Heart right ventricle (tissue), 16 donors: ENCODE results near the gene CTXN1. TPM values are rescaled to one million over a fixed set of nuclear protein-coding genes. Genes with fewer than 3 reads are reported as not detected.

Source experiments
- ATAC-seq, 8 donors: fragments of 200-7000 bp; cut with Tn5 transposase; one replicate each; pipeline ENCODE4 v1.9.1; 2020; ENCODE audit warnings: mild to moderate bottlenecking in 8 of 8, moderate library complexity in 8 of 8, moderate number of reproducible peaks in 1 of 8
- DNase-seq, 2 donors: peaks; one replicate each; pipeline ENCODE4 v3.0.0-alpha.2; 2020
- H3K27ac ChIP-seq, 10 donors: fragments of 200-600 bp; sonication (generic) in 2 of 10; one replicate each; pipeline versions ENCODE4 v1.5.0 to v1.8.0; 2020 to 2022; ENCODE audit warnings: mild to moderate bottlenecking in 3 of 10
- H3K27me3 ChIP-seq, 7 donors: fragments of 200-600 bp; one replicate each; pipeline ENCODE4 v1.8.0; 2021 to 2022; ENCODE audit warnings: mild to moderate bottlenecking in 2 of 7
- H3K36me3 ChIP-seq, 9 donors: fragments of 200-600 bp; sonication (generic) in 1 of 9; one replicate each; pipeline versions ENCODE4 v1.5.0 to v1.8.0; 2020 to 2022; ENCODE audit warnings: mild to moderate bottlenecking in 2 of 9
- H3K4me1 ChIP-seq, 9 donors: fragments of 200-600 bp; sonication (generic) in 1 of 9; one replicate each; pipeline versions ENCODE4 v1.5.0 to v1.8.0; 2020 to 2022; ENCODE audit warnings: mild to moderate bottlenecking in 4 of 9
- H3K4me3 ChIP-seq, 10 donors: fragments of 200-600 bp; sonication (generic) in 2 of 10; one replicate each; pipeline versions ENCODE4 v1.5.0 to v1.8.0; 2020 to 2022; ENCODE audit warnings: mild to moderate bottlenecking in 7 of 10, moderate library complexity in 2 of 10
- H3K9me3 ChIP-seq, 11 donors: fragments of 200-600 bp in 10 of 11; sonication (generic) in 2 of 11; one replicate each; pipeline versions ENCODE4 v1.5.0 to v1.8.0; 2013 to 2022; ENCODE audit warnings: mild to moderate bottlenecking in 2 of 11, control low read depth in 1 of 11, moderate library complexity in 1 of 11
- WGBS, 2 donors: extraction: QIAGEN DNeasy Blood & Tissue Kit; methylation state at CpG; one replicate each; pipeline ENCODE4 v1.1.7; 2013; ENCODE audit warnings: inconsistent platforms in 1 of 2; 5-methylcytosine and 5-hydroxymethylcytosine counted together
- intact Hi-C, 10 donors: fragments of 100-400 bp; cut with DNase I; formaldehyde crosslinking; loops; one replicate each; pipeline versions ENCODE4 v1.11.1 to v1.14.2; 2022
- polyA plus RNA-seq, 2 donors: library from polyadenylated mRNA; stranded (reverse); fragments of 200-250 nt; gene quantifications; one replicate each; pipeline ENCODE4 v1.2.3, GENCODE V29; 2013
- total RNA-seq, 10 donors: library from RNA; stranded (reverse); fragmentation: NEBNext Ultra II Directional in 3 of 10; extraction: Animal tissue kit (Norgen Biotek cat#: 25700) in 3 of 10; gene quantifications; one replicate each; pipeline versions ENCODE4 v1.2.1 to v1.2.4, GENCODE V29; 2021 to 2023
- TF ChIP-seq, protein P1 (sequence below), 9 donors: fragments of 200-600 bp; sonication (generic) in 2 of 9; IDR thresholded peaks; one replicate each; pipeline versions ENCODE4 v1.5.0 to v1.8.0; 2021 to 2022; ENCODE audit warnings: antibody characterized with exemption in 9 of 9, mild to moderate bottlenecking in 5 of 9, moderate library complexity in 1 of 9
- donor health status: Arrhythmogenic right ventricular cardiomyopathy.
- donor health status: ischemic (EF 13 %, LVEDD 7.1; RV severe dilation, severe dysfunction).
- donor health status: healthy with polysubstance abuse.
- donor health status: DM: no; HTN: yes; CAD: no.
- donor health status: DM: no; HTN: no; CAD: no.
- donor health status: ischemic (EF 25% LVEDD 6.9; RV normal size, moderate dysfunction).
- donor health status: ischemic (EF 25% LVEDD 5.7; RV mildly dilated, moderate dysfunction).
- donor health status: healthy.
- donor health status: DM: yes; HTN: yes; CAD: no.
- donor health status: Ischemic cardiomyopathy.
- donor health status: ischemic (EF 35%, LVEDD 5.7; RV mildly dilated, moderate dysfunction).
- donor health status: nonischemic (EF 11% LVEDD 7.7; RV severe dilation, severe dysfunction).
- donor health status: DM: yes; HTN: yes; CAD: no.
- donor health status: PGD.
- donor health status: ischemic (EF 29% LVEDD 5.4; RV normal size, mild dysfunction).
- donor health status: nonischemic (EF 23%, LVEDD 6.1; RV moderate dilation, normal function).

The CTXN1 gene
- total and polyA plus RNA-seq, 12 donors: 0.18 to 0.74 (median 0.25) TPM; not detected in 5

DNA sequence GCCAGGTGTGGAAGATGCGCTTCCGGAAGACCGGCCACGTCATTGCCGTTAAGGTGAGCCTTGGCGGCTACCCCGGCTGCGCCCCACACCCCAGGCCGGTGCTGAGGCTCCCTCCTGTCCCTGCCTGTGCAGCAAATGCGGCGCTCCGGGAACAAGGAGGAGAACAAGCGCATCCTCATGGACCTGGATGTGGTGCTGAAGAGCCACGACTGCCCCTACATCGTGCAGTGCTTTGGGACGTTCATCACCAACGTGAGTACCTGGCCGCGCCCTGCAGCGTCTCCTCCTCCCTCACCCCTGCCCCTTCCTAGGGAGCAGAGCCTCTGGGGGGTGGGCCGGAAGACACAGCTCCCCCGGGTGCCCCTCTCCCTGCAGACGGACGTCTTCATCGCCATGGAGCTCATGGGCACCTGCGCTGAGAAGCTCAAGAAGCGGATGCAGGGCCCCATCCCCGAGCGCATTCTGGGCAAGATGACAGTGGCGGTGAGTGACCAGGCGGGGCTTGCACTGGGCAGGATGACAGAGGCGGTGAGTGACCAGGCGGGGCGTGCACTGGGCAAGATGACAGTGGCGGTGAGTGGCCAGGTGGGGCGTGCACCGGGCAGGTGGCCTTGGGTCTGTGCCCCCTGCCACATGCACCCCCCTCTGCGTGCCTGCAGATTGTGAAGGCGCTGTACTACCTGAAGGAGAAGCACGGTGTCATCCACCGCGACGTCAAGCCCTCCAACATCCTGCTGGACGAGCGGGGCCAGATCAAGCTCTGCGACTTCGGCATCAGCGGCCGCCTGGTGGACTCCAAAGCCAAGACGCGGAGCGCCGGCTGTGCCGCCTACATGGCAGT is 15.4 kb downstream of the CTXN1 start:
- Histone ChIP-seq H3K4me3 (no peak overlapping the region), H3K27me3 (peaks cover under 1 to 22% (median 11%) of the 10 kb centered on the region in 7 donors), H3K9me3 (no peaks in the 10 kb centered on the region), H3K27ac (no peak overlapping the region), H3K4me1 (peaks cover 0 to 38% (median 20%) of the 10 kb centered on the region in 9 donors), H3K36me3 (peaks cover 4 to 70% (median 33%) of the 10 kb centered on the region in 9 donors)
- ATAC-seq (no peak), DNase-seq (peak in 1 of 2 donors; percentile 11)
- intact Hi-C loops: no loop called here
- WGBS, 2 donors: 92 to 95% methylated on average over 54 of the region's 54 CpGs
- TF ChIP-seq, protein P1, sequence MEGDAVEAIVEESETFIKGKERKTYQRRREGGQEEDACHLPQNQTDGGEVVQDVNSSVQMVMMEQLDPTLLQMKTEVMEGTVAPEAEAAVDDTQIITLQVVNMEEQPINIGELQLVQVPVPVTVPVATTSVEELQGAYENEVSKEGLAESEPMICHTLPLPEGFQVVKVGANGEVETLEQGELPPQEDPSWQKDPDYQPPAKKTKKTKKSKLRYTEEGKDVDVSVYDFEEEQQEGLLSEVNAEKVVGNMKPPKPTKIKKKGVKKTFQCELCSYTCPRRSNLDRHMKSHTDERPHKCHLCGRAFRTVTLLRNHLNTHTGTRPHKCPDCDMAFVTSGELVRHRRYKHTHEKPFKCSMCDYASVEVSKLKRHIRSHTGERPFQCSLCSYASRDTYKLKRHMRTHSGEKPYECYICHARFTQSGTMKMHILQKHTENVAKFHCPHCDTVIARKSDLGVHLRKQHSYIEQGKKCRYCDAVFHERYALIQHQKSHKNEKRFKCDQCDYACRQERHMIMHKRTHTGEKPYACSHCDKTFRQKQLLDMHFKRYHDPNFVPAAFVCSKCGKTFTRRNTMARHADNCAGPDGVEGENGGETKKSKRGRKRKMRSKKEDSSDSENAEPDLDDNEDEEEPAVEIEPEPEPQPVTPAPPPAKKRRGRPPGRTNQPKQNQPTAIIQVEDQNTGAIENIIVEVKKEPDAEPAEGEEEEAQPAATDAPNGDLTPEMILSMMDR (IDR thresholded peaks at IDR 0.05): no peak

- 94% methylated on average over 17 to 21 of the region's 21 CpGs for WGBS, 2 donors
- DNase-seq: no peak
Measured at GRCh38 chr19:7909471-7910067, 16.4 kb downstream of the CTXN1 start.

DNA sequence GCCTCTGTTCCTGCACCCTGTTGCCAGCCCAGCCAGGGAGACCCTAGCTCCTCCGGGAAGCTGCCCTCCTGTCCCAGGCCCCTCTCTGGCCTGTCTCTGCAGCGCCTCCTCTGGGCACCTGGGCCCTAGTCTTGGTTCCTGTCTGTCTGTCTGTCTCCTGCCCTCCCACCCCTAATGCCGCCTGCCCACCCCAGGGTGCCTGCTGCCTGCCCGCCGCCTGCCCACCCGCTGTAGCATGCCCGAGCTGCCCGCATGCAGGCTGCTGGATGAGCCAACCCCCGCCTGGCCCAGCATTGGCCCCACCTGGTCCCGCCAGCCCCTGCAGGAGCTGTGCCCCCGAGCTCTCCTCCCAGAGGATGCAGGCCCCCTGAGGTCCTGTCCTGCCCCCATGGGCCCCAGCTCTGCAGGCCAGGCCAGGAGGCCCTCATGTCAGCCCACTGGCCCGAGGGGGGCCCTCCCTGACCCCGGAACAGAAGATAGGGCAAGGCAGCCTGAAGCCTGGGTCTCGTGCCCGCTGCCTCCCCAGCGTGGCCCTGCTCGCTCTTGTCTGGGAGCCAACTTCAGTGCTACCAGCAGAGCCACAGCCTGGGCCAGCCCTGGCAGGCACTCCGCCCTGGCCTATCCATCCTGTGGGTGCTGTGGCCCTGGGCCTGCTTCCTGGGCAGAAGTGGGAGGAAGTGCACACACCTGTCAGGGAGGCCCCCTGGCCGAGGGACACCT is 17.0 kb downstream of the CTXN1 start:
- 87 to 93% methylated on average over 18 to 19 of the region's 19 CpGs for WGBS, 2 donors
- no peaks in the 10 kb centered on the region for H3K9me3 ChIP-seq
- H3K4me3 ChIP-seq: no peak overlapping the region
- H3K4me1 ChIP-seq: peaks cover 11 to 52% (median 33%) of the 10 kb centered on the region in 9 donors
- DNase-seq (no peak), ATAC-seq (peak in 1 of 8 donors; percentile 12)
- intact Hi-C loops: no loop called here
- peak overlapping the region in 1 of 10 donors; percentile 36 for H3K27ac ChIP-seq
- H3K36me3 ChIP-seq: peaks cover 4 to 70% (median 33%) of the 10 kb centered on the region in 9 donors
- H3K27me3 ChIP-seq: peaks cover 0 to 8% (median 0%) of the 10 kb centered on the region in 7 donors
- TF ChIP-seq, protein P1 (IDR thresholded peaks at IDR 0.05): no peak

More at GRCh38 chr19:7909471-7910067, 16.4 kb downstream of the CTXN1 start:
- peaks cover 8 to 48% (median 29%) of the 10 kb centered on the region in 9 donors for H3K4me1 ChIP-seq
- H3K36me3 ChIP-seq: peaks cover 4 to 70% (median 33%) of the 10 kb centered on the region in 9 donors
- no peak overlapping the region for H3K27ac ChIP-seq
- TF ChIP-seq, protein P1 (IDR thresholded peaks at IDR 0.05): no peak
- intact Hi-C loops: no loop called here
- no peaks in the 10 kb centered on the region for H3K9me3 ChIP-seq
- H3K27me3 ChIP-seq: peaks cover 0 to 13% (median 3%) of the 10 kb centered on the region in 7 donors
- ATAC-seq: no peak
- no peak overlapping the region for H3K4me3 ChIP-seq
